ENCODE results near the gene SGK1. TPM values are rescaled to one million over a fixed set of nuclear protein-coding genes. Genes with fewer than 3 reads are reported as not detected.

The SGK1 gene
- total and polyA plus RNA-seq, 10 donors, result 12.3 to 80.1 (median 51.4) TPM

DNA sequence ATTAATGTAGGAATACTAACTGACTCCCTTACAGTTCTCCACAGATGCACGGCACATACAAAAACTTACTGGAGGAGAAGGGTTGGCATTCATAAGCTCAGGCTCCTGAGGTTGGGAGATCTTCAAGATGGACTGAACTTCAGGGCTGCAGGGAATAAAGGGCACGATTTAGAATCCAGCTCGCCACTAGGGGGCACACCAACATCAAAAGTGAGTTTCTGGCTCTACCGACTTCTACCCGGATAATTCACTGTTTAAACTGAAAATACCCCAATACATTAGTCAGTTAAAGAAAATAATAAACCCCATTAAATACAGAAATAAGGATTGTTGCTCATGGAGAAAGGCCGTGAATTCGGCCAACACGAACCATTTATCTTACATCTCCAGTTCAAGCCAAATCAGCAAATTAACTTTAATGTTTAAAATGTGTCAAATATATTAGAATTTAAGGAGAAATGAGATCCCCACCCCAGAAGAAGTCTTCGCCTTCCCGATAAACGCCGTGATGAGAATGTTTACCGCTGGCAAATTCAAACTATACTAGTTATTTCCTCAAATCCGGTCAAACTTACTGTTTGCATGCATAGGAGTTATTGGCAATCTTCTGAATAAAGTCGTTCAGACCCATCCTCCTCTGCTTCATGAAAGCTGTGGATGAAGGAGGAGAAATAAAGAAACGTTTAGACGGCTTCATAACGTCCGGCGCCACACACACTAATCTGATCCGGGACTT is 143.8 kb downstream of the SGK1 start:
- peaks cover 3 to 47% (median 34%) of the 10 kb centered on the region in 6 donors for H3K36me3 ChIP-seq
- peaks cover 0 to 13% (median 0%) of the 10 kb centered on the region in 7 donors for H3K27me3 ChIP-seq (replicated peaks in 1 of 7)
- intact Hi-C loops (cut with DNase I; ENCODE audit: low total_unique reads), result loop anchor here (5.0 to 10.0 kb wide), 3 partner anchors 71 to 648 kb away; no protein-coding TSS in a partner anchor
- 0 to 1% (median 1%) methylated on average over 21 of the region's 21 CpGs for WGBS, 5 donors
- DNase-seq, result peak; percentile 89
- peak overlapping the region; percentile 92 to 97 (median 96) for H3K27ac ChIP-seq
- H3K4me1 ChIP-seq, result peaks cover 29 to 91% (median 79%) of the 10 kb centered on the region in 6 donors
- H3K9me3 ChIP-seq, result no peaks in the 10 kb centered on the region
- peak overlapping the region; percentile 74 to 85 (median 80) for H3K4me3 ChIP-seq
- TF ChIP-seq, protein P1, sequence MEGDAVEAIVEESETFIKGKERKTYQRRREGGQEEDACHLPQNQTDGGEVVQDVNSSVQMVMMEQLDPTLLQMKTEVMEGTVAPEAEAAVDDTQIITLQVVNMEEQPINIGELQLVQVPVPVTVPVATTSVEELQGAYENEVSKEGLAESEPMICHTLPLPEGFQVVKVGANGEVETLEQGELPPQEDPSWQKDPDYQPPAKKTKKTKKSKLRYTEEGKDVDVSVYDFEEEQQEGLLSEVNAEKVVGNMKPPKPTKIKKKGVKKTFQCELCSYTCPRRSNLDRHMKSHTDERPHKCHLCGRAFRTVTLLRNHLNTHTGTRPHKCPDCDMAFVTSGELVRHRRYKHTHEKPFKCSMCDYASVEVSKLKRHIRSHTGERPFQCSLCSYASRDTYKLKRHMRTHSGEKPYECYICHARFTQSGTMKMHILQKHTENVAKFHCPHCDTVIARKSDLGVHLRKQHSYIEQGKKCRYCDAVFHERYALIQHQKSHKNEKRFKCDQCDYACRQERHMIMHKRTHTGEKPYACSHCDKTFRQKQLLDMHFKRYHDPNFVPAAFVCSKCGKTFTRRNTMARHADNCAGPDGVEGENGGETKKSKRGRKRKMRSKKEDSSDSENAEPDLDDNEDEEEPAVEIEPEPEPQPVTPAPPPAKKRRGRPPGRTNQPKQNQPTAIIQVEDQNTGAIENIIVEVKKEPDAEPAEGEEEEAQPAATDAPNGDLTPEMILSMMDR (IDR thresholded peaks at IDR 0.05 in 8 of 11, conservative IDR thresholded peaks at IDR 0.05 in 3 of 11), result peak; percentile 67 to 90 (median 85)
- no peak for TF ChIP-seq POLR2A (IDR thresholded peaks at IDR 0.05)

DNA sequence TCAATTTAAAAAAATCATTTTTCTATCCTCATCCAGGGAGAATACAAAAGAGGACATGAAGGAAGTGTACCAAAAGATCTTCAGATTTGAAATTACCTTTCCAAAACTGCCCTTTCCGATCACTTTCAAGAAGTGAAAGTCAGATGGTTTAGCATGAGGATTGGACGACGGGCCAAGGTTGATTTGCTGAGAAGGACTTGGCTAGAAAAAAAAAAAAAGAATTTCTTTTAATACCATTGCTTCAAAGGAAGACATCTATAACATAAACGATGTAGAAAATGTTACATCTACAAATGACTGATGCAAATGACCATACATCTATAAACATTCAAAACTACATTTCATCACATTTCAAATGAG is 144.6 kb downstream of the SGK1 start:
- TF ChIP-seq POLR2A (IDR thresholded peaks at IDR 0.05), result no peak
- no peak for TF ChIP-seq POLR2AphosphoS5 (IDR thresholded peaks at IDR 0.05)
- TF ChIP-seq, protein P1 (IDR thresholded peaks at IDR 0.05 in 8 of 11, conservative IDR thresholded peaks at IDR 0.05 in 3 of 11), result no peak
- 46 to 60% (median 54%) methylated on average over 4 of the region's 4 CpGs for WGBS, 5 donors
- peaks cover 3 to 55% (median 35%) of the 10 kb centered on the region in 6 donors for H3K36me3 ChIP-seq
- H3K9me3 ChIP-seq, result no peaks in the 10 kb centered on the region
- H3K27me3 ChIP-seq (replicated peaks in 1 of 7), result peaks cover 0 to 13% (median 0%) of the 10 kb centered on the region in 7 donors
- peaks cover 29 to 83% (median 72%) of the 10 kb centered on the region in 6 donors for H3K4me1 ChIP-seq
- H3K27ac ChIP-seq, result peak overlapping the region in 2 of 8 donors; percentile 96 to 97
- H3K4me3 ChIP-seq, result peak overlapping the region; percentile 74 to 85 (median 80)
- DNase-seq, result no peak
- intact Hi-C loops (cut with DNase I; ENCODE audit: low total_unique reads), result loop anchor here (5.0 to 10.0 kb wide), 3 partner anchors 71 to 649 kb away; no protein-coding TSS in a partner anchor

DNA sequence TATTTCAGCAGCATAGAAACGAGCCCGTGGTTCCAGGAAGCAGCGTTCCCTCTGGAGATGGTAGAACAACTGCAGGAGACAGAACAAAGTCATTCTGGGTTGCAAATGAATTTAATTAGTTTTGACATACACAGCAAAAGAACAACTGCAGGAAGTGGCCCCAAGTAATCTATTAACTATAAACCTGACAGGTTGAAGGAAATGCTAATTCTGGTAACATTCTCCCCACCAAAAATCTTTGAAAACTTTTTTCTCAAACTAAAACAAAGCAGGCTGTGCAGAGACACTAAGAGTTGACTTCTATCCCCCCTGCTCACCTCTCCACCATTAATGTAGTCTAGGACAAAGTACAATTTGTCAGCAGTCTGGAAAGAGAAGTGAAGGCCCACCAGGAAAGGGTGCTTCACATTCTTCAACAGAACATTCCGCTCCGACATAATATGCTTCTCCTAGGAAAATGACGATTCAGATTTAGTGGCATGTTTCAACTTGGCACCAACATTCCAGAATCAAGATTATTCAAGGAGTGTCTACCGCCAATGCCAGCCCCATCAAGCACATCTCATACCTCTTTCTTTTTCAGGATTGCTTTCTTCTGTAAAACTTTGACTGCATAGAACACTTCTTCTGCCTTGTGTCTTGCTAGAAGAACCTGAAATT is 145.1 kb downstream of the SGK1 start:
- H3K9me3 ChIP-seq, result no peaks in the 10 kb centered on the region
- no peak for DNase-seq
- intact Hi-C loops (cut with DNase I; ENCODE audit: low total_unique reads), result loop anchor here (5.0 to 10.0 kb wide), 3 partner anchors 72 to 649 kb away; no protein-coding TSS in a partner anchor
- TF ChIP-seq, protein P1 (IDR thresholded peaks at IDR 0.05 in 8 of 11, conservative IDR thresholded peaks at IDR 0.05 in 3 of 11), result no peak
- TF ChIP-seq POLR2A (IDR thresholded peaks at IDR 0.05), result no peak
- no peak for TF ChIP-seq POLR2AphosphoS5 (IDR thresholded peaks at IDR 0.05)
- H3K27ac ChIP-seq, result peak overlapping the region in 2 of 8 donors; percentile 0 to 11
- 39 to 60% (median 47%) methylated on average over 7 of the region's 7 CpGs for WGBS, 5 donors
- H3K27me3 ChIP-seq (replicated peaks in 1 of 7), result peaks cover 0 to 13% (median 0%) of the 10 kb centered on the region in 7 donors
- peaks cover 3 to 60% (median 38%) of the 10 kb centered on the region in 6 donors for H3K36me3 ChIP-seq
- H3K4me3 ChIP-seq, result peak overlapping the region; percentile 3 to 85 (median 78)
- H3K4me1 ChIP-seq, result peaks cover 25 to 78% (median 68%) of the 10 kb centered on the region in 6 donors
